DMS53 (cell line): ENCODE data around the gene BCAS4.
"Not testable (repeated sequence)": the region's sequence is repeated elsewhere in the genome, so short reads cannot be mapped to it uniquely, and the experiment has no call there.

Source experiments
- DNase-seq: peaks from one replicate; lab custom pipeline; 2025; lab: John Stamatoyannopoulos, UW

Gene BCAS4

GRCh38 chr20:50799176-50799889 is 4.5 kb downstream of the BCAS4 start:
- DNase-seq, result no peak

- DNase-seq, result no peak
Measured at GRCh38 chr20:50799890-50800550, 5.2 kb downstream of the BCAS4 start.

GRCh38 chr20:50800986-50801746 is 6.3 kb downstream of the BCAS4 start:
- DNase-seq, result not testable (repeated sequence)

- no peak for DNase-seq
Measured at GRCh38 chr20:50801747-50802125, 6.9 kb downstream of the BCAS4 start.

GRCh38 chr20:50802289-50802688 is 7.4 kb downstream of the BCAS4 start:
- no peak for DNase-seq

- DNase-seq, result no peak
Measured at GRCh38 chr20:50804437-50805348, 9.8 kb downstream of the BCAS4 start.

GRCh38 chr20:50805349-50805684 is 10.5 kb downstream of the BCAS4 start:
- DNase-seq, result no peak

GRCh38 chr20:50806126-50806768 is 11.4 kb downstream of the BCAS4 start:
- DNase-seq, result no peak

GRCh38 chr20:50810063-50810462 is 15.2 kb downstream of the BCAS4 start:
- DNase-seq, result no peak

GRCh38 chr20:50810842-50811241 is 16.0 kb downstream of the BCAS4 start:
- DNase-seq, result no peak

- no peak for DNase-seq
Measured at GRCh38 chr20:50813101-50813643, 18.3 kb downstream of the BCAS4 start.

- no peak for DNase-seq
Measured at GRCh38 chr20:50813801-50814200, 18.9 kb downstream of the BCAS4 start.

GRCh38 chr20:50814438-50815161 is 19.7 kb downstream of the BCAS4 start:
- DNase-seq, result no peak

GRCh38 chr20:50815162-50815989 is 20.5 kb downstream of the BCAS4 start:
- peak; percentile 40 for DNase-seq

- DNase-seq, result no peak
Measured at GRCh38 chr20:50817776-50818172, 22.9 kb downstream of the BCAS4 start.

- DNase-seq, result no peak
Measured at GRCh38 chr20:50819349-50819748, 24.5 kb downstream of the BCAS4 start.

- DNase-seq, result no peak
Measured at GRCh38 chr20:50820515-50821256, 25.8 kb downstream of the BCAS4 start.

- DNase-seq, result no peak
Measured at GRCh38 chr20:50821257-50821921, 26.5 kb downstream of the BCAS4 start.
